Stimulated activated CD8-positive, alpha-beta memory T cell treated with anti-CD3 and anti-CD28 coated beads, Interleukin-12 subunit alpha, Interleukin-12 subunit beta, amount 100 ng/mL, for 24 hours (primary cell): ENCODE results near the gene CD244.
"Not testable (repeated sequence)": the region's sequence is repeated elsewhere in the genome, so short reads cannot be mapped to it uniquely, and the experiment has no call there.

Experiments
- DNase-seq: peaks from one replicate; pipeline ENCODE4 v3.0.0-alpha.2; 2020; ENCODE audit errors: extremely low read depth

The CD244 gene, protein sequence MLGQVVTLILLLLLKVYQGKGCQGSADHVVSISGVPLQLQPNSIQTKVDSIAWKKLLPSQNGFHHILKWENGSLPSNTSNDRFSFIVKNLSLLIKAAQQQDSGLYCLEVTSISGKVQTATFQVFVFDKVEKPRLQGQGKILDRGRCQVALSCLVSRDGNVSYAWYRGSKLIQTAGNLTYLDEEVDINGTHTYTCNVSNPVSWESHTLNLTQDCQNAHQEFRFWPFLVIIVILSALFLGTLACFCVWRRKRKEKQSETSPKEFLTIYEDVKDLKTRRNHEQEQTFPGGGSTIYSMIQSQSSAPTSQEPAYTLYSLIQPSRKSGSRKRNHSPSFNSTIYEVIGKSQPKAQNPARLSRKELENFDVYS

DNA sequence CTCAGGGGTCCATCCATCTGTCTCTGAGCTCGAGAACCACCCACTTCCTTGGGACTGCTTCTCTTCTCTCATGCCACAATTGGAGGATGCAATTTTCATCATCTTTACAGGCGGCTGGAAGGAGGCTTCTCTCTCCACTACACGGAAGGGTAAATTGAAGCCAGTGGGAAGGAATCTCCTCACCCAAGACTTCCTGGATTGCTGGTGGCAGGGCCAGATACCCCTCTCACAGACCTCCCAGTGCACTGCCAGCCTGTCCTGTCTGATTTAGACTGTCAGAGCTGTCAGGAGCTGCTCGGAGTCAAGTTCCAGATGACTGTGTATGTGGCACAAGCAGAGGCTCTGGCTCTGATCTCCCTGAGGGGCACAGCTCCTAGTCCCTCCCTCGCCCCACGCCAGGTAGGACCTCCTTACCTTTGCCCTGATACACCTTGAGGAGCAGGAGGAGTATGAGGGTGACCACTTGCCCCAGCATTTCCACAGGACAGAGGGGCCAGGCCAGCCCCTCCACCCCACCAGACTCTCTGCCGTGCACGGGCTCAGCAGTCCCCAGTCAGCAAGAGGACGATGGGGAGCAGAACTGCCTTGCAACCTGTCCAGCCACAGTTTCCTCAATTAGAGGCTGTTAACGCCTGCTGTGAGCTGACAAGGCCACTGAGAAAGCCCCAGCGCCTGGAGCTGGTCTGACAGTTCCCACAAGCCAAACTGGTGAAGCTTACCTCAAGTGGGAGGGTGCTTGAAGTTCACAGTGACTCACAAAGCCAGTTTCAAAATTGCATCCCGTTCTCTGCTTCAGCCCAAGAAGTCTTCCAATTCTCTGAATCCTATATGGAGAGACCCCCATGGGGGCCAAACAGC is at the start of gene CD244:
Gene CD244 (minus strand): TSS at position 685 of the 858 bp plus-strand sequence. CDS start 210 bp downstream, at position 475.
- DNase-seq: no peak

DNA sequence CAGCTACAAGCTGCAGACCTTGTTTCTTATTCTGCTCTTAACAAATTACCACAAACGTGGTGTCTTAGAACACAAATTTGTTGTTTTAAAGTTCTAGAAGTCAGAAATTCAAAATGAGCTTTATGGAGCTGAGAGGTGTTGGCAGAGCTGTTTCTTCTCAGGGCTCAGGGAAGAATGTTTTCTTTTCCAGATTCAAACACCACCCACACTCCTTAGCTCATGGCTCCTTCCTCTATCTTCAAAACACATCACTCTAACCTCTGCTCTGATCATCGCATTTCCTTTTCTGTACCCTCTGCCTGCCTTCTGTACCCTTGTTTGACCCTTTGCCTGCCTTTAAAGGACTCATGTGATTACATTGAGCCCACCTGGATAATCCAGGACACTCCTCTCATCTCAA is 49.2 kb upstream of the CD244 start:
- DNase-seq: no peak

DNA sequence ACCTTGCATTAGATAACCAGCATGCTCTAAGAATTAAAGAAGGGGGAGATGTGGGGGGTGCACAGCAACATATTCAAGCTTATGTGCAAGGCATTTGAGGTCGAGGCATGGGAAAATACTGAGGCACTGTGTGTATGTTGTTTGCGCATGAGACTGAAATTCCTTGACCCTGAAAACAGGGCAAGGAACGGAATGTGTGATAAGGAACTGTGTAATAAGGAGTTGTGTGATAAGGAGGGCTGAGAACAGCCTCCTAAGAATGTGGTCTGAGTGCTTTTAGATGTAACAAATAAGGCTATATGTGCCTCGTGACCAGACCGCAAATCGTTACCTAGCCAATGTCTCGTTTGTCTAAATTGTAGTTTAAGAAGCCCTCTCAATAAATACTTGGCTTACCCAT is 48.8 kb upstream of the CD244 start:
- no peak for DNase-seq

DNA sequence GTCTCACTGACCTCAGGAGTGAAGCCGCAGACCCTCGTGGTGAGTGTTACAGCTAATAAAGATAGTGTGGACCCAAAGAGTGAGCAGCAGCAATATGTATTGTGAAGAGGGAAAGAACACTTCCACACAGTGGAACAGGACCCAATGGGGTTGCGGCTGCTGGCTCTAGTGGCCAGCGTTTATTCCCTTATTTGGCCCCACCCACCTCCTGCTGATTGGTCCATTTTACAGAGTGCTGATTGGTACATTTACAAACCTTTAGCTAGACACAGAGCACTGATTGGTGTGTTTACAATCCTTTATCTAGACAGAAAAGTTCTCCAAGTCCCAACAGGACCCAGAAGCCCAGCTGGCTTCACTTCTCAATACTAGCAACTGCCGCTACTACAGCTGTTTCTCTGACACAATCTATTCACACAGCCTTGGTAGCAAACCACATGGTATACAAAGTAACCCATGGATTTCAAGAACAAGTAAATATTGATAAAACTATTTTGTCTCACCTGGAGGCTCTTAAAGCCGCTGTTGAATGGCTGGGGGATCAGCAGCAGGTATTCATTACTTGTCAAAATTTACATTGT is 47.6 kb upstream of the CD244 start:
- no peak for DNase-seq

DNA sequence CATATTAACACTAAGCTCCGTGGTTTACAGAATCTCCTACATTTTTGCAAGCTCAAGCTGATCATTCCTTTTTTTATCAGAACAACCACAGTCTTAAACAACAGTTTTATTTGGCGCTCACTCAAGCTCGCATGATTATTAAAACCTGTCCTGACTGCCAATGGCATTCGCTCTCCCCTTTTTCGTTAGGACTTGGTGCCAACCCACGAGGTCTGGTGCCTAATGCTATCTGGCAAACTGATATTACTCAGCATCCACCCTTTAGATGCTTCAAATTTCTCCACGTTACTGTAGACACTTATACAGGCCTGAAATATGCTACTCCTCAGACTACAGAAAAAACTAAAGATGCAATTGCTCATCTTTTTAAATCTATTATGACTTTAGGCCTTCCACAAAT is 45.3 kb upstream of the CD244 start:
- DNase-seq: no peak

DNA sequence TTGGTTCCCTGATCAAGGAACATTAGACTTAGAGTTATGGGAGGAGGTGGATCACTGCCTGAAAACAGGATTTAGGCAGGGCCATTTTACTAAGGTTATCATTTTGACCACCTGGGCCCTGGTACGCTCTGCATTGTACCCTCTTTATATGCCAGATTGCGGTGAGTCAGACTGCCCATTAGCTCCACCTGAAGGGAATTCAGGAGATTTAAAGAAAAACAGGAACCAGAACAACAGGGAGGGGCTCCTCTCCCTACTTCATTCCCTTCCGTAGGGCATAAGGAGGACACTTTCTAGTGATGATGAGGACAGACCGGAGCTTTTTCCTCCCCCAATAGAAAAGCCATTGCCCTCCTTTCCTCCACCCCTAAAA is 42.9 kb upstream of the CD244 start:
- no peak for DNase-seq

DNA sequence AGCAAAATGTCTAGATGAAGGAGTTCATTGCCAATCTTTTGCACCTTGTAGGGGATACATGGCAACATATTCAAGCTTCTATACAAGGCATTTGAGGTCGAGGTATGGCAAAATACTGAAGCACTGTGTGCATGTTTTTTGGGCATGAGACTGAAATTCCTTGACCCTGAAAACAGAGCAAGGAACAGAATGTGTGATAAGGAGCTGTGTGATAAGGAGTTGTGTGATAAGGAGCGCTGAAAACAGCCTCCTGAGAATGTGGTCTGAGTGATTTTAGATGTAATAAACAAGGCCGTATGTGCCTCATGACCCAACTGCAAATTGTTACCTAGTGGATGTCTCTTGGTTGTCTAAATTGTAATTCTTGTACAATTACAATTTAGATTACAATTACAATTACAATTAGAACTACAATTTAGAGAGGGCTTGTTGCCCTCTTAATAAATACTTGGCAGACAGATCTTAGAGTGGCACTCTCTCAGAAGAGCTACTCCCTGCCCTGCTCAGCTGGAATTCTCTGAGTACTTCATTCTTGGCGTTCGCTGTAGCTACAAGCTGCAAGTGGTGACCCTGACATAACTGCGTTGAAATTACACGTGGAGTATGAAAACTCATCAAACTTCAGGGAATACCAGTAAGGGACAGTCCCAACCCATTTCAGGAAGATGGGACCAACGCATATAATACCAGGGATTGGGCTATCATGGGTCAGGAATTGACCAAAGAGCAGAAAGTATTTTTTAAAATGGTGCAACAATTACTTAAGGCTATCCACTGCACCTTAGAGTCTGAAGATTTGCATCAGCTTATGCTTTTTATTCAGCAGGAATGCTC is 42.3 kb upstream of the CD244 start:
- DNase-seq: no peak

DNA sequence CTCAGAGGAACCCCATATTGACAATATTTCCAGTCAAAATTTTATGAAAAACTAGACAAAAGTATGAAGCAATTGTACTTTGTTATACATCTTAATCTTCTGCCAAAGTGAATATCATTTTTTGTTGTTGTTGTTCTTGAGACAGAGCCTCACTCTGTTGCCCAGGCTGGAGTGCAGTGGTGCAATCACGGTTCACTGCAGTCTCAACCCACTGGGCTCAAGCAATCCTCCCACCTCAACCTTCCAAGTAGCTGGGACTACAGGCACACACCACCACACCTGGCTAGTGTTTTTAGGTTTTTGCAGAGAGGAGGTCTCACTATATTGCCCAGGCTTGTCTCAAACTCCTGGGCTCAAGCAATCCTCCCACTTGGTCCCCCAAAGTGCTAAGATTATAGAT is 39.6 kb upstream of the CD244 start:
- not testable (repeated sequence) for DNase-seq

DNA sequence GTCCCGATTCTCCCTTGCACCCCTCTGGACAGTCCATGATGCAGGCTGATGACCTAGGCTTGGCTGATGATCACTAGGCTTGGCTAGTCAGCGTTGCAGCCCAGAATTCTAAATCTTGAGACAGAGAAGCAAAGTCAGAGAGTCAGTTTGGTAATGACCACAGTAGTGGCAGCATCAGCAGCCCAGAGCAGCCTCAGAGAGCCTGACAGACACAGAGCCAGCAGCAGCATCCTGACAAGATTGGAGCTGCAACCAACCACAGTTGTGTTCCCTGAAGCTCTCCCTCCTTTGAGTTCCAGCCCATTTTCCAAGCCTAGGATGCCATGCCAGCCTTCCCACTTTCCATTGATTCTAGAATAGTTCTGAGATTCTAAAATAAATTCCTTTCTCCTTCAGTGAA is 39.1 kb upstream of the CD244 start:
- no peak for DNase-seq

DNA sequence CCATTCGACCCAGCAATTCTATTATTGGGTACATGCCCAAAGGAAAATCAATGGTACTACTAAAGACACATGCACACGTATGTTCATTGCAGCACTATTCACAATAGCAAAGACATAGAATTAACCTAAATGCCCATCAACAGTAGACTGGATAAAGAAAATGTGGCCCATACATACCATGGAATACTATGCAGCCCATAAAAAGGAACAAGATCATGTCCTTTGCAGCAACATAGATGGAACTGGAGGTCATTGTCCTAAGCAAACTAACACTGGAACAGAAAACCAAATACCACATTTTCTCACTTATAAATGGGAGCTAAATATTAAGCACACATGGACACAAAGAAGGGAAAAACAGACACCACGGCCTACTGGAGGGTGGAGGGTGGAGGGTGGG is 38.0 kb upstream of the CD244 start:
- DNase-seq: not testable (repeated sequence)

DNA sequence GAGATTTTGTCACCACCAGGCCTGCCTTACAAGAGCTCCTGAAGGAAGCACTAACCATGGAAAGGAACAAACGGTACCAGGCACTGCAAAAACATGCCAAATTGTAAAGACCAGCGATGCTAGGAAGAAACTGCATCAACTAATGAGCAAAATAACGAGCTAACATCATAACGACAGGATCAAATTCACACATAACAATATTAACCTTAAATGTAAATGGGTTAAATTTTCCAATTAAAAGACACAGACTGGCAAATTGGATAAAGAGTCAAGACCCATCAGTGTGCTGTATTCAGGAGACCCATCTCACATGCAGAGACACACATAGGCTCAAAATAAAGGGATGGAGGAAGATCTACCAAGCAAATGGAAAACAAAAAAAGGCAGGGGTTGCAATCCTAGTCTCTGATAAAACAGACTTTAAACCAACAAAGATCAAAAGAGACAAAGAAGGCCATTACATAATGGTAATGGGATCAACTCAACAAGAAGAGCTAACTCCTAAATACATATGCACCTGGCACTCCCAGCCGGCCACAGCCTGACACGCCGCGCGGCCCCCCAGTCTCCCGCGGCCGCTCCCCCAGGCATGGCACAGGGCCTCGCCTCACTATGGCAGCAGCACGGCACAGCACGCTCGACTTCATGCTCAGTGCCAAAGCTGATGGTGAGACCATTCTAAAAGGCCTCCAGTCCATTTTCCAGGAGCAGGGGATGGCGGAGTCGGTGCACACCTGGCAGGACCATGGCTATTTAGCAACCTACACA is 31.9 kb upstream of the CD244 start:
- not testable (repeated sequence) for DNase-seq

DNA sequence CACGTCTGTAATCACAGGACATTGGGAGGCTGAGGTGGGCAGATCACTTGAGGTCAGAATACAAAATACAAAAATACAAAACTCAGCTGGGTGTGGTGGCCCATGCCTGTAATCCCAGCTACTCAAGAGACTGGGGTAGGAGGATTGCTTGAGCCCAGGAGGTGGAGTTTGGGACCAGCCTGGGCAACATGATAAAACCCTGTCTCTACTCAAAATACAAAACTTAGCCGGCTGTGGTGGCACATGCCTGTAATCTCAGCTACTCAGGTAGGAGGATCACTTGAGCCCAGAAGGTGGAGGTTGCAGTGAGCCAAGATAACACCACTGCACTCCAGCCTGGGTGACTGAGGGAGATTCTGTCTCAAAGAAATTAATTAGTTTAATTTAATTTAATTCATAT is 28.8 kb upstream of the CD244 start:
- no peak for DNase-seq

DNA sequence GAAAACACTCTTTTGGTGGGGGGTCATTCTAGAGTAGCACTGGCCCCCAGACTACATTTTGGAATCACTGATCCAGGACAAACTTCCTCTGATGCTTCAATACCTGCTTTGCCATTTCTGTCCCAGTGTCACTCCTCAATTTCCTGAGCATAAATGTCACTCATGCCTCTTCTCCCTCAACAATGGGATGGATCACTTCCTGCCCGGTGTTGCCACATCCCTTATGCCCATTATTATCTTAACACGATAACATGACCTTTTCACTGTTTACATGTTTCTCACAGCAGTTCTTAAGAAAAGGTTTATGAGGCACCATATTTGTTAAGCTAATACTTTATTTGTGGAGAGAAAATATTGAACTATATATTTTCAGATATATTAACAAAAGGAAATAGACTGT is 26.2 kb upstream of the CD244 start:
- no peak for DNase-seq

DNA sequence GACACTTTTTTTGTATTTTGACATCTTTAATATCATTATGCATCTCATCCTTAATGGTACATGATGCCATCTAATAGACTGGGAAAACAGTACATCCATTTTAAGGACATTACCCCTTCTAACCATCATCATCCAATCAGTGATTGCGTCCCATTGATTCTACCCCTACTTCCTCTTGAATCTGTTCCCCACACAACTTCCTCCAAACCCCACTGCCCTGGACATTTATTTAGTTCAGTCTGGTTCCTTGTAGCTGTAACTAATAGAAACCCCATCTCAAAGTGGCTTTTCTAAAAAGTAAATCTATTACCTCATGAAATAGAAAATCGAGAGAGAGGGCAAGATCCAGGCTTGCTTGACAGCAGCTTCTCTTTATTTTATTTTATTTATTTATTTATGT is 24.4 kb upstream of the CD244 start:
- DNase-seq: no peak

DNA sequence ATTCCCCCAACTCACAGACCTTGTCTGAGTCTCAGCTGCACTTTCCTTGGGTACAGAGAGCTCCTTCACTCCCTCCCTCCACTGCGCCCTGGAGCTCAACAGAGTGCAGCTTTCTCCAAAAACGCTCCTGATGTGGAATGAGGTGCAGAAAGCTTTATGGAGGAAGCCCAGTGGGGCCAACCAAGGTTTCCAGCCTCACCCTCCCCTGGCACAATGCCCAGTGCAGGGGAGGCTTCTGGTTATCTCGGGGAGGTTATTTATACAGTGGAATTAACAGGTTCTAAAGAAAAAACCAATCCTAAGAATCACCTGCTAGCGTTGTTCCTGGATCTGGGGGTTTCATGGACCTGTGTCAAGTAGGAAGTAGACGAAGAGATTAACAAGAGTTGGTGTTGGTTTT is 22.4 kb upstream of the CD244 start, which contains the start of gene ITLN1:
Gene ITLN1 (minus strand): TSS at position 139 of the 400 bp plus-strand sequence. CDS start 303 bp downstream, outside the sequence.
- DNase-seq: no peak

DNA sequence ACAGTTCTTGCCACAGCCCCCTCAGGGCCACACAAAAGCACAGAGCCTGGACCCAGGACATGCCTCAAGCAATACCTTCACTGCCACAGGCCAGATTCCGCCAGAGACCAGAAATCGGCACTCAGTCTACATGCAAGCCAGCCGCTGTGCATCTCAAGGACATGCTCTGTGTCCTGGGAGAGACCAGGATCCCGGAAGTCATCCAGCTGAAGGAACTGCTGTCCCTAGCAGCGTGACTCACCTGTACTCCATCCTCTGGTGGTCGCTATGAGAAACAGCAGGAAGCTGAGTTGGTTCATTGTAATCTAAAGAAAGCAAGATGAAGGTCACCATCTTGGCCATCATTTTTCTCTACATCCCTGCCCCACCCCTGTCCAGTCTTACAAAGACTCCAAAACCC is 21.9 kb upstream of the CD244 start:
- DNase-seq: no peak

DNA sequence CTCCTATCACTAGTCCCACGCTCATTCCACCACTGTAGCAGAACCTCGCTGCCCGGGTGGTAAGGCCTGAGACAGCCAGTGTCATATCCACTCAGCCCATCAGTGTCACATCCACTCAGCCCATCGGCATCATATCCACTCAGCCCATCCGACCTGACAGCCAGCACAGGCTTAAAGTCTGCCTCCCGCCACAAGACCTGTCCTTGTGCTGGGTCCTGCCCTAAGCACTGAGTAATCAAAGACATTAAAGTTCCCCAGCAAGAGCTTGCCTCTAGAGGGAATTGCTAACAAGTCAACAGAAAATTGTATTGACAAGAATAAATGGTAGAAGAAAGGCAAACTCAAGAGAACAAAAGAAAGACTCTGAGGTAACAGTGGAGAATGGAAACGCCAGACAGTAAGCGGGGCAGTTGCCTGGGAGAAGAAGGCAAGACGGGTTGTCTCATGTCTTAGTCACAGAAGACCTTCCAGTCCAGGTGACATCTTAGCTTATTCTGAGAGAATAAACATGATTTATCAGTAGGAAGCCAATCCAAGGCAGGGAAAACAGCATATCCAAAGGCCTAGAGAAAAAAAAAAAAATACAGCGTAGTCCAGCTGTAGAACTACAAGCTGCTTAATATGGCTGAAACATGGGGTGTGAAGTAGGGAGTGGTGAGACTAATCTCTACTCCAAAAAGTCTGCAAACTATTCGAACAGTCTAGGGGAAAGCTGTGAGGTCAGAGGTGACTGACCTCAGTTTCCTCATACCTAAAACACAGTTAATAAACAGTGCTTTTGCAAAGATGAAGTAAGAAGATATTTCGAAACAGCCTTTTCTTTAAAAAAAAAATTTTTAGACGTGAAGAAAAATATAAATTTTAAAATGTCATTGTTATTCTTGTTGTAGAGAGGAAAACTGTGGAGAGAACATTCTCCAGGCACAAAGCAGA is 21.2 kb upstream of the CD244 start:
- no peak for DNase-seq

DNA sequence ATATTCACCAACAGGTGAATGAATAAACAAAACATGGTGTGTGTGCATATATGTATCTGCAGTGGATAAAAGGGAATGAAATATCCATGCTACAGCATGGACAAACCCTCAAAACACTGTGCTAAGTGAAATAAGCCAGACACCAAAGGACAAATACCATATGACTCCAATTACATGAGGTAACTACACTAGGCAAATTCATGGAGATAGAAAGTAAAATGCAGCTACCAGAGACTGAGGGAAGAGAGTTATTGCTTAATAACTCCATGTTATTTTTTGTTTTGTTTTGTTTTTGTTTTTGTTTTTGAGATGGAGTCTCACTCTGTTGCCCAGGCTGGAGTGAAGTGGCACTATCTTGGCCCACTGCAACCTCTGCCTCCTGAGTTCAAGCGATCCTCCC is 19.9 kb upstream of the CD244 start:
- no peak for DNase-seq

DNA sequence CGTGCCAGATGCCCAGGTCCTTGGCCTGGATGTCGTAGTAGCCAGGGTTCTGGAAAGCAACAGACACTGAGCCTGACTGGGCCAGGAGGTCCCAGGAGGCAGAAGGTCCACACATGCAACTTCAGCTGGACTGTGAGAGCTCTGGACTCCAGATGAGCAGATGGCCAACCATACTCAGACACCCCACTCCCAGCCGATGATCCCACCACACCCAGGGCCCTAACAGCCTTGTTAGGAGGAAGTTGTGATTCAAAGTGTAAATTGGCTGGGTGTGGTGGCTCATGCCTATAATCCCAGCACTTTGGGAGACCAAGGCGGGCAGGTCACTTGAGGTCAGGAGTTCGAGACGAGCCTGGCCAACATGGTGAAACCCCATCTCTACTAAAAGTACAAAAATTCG is 18.6 kb upstream of the CD244 start:
- DNase-seq: not testable (repeated sequence)

DNA sequence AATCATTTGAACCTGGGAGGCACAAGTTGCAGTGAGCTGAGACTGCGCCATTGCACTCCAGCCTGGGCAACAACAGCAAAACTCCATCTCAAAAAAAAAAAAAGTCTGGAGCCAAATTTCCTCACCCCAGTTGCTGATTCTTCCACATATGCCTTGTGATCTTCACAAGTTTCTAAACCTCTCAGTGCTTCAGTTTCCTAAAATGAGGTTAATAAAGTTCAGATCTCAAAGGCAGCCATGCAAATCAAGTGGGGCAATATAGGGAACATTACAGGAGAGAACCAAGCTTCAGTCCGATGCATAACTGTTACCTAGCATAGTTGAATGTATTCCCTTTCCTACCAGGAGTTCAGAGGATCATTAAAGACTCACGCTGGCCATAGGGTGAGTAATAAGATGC is 17.5 kb upstream of the CD244 start:
- DNase-seq: no peak
